GM19463 (cell line): ENCODE measurements around the gene BICD2.

Experiments used
- ATAC-seq: cut with Tn5 transposase; IDR thresholded peaks from one replicate; pipeline ENCODE4 v1.9.1; 2021; ENCODE audit warnings: mild to moderate bottlenecking, moderate library complexity; ENCODE audit not compliant: unreplicated experiment

Gene BICD2

DNA sequence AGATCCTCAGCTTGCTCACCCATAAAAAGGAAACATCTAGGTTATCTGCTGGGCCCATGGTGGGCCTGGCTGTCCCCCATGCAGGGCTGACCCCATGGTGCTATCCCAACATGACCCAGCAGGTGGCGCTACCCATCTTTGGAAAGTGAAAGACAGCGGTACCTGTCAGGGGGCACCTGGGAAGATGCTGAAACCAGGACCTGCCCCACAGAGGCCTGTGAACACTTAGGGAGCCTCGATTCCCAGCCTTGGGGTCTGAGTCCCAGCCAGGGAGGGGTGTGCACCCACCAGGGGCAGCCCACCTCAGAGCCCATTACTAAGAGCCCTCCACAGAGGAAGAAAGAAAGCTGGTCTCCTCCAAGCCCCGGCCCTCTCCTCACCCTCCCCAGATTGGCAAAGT, 48.1 kb downstream of the BICD2 start:
- peak; percentile 38 for ATAC-seq

DNA sequence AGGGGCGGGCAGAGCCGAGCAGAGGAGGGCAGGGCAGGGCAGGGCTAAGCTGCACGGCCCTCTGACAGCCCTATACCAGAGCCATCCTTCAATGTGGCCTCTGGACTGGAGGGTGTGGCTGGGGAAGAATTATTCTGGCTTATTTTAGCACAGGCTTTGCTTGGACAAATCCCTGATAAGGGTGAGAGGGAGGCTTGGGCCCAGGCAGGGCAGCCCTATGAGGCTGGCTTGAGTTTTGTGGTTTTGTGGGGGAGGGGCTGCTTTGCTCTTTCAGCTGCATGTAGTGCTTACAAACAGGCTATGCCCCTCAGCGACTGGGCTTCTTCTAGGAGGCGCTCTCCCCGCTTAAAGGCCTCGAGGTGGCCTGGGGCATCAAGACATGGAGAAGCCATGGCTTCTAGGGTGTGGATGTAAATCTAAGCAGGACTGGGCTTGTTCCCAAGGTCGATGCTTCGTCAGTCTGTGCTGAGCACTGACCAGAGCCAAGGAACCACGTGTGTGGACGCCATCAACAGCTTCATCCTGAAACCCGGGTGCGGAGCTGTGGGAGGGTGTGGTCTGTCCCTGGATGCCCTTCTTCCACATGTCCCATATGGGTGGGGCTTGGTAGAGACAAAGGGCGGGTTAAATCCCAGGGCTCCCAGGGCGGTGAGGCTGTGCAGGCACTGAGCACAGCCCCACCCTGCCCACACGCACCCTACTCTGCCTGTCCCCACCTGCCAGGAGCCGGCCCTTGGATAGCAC, 49.0 kb downstream of the BICD2 start:
- no peak for ATAC-seq

DNA sequence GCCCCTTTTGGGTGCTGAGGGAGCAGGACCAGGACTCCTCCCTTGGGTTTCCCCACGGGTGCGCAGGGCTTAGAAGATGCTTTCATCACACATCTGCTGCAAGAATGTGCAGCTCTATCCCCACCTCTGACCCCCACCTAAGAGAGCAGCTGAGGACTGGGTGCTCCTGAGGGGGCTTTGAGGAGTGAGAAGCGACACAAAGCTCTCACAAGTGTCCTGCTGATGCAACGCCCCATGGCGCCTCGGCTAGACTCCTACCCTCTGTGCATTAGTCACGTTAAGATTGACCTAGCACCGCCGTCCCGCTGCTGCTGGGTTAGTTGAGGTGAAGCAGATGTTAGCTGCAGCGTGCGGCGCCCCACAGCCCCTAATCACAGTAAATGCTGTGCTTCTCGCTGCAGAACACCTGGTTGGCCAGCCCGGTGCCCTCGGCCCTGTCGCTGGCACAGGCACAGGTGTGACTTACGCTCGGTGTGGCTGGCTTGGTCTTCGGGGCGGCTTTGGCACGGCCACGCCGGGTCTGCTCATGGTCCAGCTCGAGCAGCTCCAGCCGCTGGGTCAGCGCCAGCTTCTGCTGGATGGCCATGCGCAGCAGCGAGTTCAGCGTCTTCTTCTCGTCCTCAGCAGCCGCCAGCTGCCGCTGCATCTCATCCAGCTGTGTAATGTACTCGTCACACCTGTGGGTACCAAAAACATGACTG, 49.7 kb downstream of the BICD2 start:
- no peak for ATAC-seq

DNA sequence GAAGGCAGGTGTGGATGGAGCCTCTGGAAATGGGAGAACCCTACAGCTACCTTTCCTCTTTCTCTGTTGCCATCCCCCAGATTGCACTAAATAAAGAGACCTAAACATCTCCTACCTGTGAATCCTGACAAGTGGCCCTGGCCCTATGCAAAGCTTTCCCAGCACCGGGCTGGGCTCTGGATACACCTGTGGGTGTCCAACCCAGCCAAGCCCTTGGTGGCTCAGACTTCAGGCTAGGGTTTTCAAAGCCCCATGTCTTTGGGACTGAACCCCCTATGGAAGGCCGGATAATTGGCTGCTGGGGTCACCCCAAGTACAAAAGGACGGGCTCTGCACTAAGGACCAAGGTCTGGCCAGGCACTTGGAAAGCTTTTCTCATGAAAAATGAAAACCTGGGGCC, 50.6 kb downstream of the BICD2 start:
- no peak for ATAC-seq

DNA sequence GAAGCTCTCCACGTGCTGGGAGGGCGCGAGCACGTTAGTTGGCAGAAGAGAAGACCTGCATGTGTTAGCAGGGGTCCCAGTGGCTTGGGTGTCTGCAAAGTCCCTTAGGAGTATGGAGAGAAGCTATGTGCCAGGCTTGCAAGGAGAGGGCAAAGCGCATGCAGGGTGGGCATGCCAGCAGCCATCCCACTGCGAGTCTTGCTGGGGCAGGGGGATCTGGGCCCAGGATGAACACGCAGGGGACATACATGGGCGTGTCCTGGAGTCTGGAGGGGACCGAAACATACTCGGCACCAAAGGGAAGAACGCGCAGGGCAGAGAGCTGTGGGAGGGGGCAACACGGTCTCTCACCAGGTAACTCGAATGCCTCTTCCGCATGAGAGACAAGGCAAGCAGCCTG, 51.1 kb downstream of the BICD2 start:
- ATAC-seq = no peak

DNA sequence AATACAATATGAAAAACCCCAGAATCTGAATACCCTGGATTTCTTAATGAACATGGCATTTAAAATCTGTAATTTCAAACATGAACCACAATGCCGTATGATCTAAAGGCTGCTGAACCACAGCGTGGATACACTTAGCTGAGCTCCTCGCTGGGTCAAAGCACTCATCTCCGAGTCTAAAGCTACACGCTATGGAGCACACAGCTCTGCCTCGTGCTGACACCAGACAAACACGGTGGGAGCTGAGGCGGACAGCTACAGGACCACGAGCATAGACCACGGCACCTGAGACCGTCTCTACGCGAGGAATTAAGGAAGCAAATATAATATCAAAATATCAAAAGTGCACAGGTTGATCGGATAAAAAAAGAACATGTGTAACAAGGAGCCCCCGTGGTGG, 51.9 kb downstream of the BICD2 start:
- no peak for ATAC-seq

DNA sequence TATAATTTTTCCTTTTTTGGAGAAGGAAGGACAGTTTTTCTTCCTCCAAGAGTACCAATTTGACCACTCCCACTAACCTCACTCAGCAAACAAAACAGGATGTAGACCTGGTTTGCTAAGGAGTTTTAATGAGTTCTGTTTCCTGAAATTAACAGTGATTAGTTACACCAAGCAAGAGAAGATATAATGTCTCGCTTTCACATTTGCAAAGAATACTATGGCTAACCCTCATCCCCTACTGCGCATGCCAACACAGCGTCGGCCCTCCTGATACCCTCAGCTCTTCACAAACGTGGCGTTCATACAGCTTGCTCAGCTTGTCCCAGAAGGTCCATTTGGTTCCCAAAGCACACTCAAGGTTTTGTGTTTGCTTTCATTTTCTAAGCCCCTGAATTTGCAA, 52.8 kb downstream of the BICD2 start:
- no peak for ATAC-seq

DNA sequence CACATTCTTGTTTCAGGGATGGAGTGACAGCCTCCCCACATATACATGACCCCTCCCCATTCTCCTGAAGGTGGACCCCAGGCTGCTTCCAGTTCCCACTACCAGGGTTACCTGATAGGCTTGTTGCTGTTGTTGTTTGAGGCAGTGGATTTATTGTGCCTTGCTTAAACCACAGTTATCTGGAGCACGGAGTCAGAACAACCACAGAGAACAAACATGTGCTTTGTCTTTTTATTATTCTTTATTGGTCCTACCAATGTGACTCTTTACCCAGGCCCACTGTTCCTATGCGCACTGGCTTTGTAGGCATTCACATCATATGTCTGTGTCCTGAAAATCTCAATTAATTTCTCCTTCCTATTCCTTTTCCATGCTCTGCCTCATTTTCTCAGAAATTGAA, 53.5 kb downstream of the BICD2 start:
- ATAC-seq = no peak

DNA sequence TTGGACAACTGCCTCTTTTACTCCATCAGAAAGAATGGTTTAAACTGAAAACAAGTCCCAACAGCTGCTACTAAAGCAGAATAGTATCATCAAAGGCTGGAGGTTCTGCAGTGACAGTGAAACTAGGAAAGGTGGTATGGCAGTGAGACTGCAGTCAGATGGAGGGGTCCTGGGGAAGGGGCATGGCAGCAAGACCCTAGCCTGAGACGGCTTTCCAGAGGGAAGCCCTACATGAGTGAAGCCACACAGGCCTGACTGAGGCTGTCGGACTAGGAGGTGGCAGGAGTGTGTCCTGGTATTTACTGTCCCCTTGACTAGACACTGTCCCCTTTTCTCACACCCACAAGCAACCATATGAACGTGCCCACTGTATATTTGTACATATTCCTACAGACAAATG, 54.3 kb downstream of the BICD2 start:
- no peak for ATAC-seq

DNA sequence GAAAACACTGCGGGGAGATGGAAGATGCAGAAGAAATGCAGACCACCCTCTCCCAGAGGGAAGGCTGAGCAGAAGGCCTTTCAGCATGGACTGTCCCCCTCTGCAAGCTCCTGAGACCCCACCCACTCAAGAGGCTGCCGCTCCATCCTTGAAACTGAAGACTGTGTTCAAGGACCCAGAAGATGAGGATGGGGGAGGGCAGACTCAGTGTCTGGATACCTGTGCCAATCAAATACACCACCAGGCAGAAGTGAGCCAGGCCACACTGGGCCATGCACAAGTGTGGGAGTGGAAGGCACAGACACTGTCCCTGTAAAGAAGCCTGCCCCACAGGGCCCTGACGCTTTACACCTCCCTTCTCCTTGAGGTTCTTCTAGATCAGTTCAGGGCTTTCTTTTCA, 54.7 kb downstream of the BICD2 start:
- no peak for ATAC-seq

DNA sequence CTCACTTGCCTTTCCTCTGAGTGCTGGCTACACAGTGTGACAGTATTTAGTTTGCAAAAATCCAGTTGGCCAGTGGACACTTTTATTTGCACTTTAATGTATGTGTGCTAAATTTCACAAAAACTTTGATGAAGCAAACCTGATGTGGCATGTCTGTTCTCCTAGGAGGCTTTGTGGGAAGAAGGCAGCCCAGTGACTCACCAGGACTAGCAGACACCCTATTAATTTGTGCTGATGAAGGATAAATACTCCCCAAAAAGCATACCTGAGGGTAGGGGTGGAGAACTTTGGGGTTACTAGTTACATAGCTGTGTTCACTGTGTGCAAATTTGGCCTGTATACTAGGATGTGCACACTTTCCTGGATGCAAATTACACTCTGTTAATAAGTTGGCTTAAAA, 55.4 kb downstream of the BICD2 start:
- ATAC-seq = no peak

DNA sequence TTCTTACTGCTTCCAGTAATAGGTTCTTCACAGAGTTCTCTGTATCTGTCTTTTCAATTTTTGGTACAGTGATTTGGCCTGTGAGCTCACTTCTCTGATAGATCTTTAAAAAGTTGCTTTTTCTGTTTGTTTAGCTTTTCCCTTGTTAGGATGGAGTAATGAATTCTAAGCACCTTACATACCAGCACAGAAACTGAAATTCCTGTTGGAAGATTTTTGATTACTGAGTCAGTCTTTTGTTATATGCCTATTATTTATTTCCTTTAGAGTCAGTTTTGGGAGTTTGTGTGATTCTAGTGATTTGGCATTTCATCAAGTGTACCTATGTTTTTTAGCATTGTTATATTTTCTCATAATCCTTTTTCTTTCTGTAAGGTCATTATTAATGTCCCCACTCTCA, 57.1 kb downstream of the BICD2 start:
- ATAC-seq = no peak

DNA sequence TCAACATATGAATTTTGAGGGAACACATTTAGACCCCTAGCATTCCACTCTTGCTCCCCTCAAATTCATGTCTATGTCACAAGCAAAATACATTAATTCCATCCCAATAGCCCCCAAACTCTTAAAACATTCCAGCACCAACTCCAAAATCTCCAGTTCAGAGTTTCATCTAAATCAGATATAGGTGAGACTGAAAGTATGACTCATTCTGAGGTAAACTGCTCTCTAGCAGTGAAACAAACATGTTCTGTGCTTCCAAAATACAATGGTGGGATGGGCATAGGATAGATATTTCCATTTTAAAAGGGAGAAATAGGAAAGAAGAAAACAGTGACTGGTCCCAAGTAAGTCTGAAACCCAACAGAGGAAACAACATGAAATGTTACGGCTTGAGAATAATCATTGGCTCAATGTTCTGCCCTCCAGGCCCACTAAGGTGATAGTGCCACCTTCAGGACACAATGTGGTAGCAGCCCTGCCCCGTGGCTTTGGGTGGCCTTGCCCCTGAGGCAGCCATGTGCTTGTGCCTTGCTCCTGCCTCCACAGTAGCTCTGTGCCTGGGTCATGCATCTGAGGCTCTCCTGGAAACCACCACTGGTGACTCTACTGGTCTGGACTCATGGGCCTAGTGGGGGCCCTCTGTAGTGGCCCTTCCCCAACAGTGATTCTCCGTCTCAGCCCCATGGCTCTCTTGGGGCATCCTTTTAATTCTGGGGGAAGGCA, 58.3 kb downstream of the BICD2 start:
- no peak for ATAC-seq

DNA sequence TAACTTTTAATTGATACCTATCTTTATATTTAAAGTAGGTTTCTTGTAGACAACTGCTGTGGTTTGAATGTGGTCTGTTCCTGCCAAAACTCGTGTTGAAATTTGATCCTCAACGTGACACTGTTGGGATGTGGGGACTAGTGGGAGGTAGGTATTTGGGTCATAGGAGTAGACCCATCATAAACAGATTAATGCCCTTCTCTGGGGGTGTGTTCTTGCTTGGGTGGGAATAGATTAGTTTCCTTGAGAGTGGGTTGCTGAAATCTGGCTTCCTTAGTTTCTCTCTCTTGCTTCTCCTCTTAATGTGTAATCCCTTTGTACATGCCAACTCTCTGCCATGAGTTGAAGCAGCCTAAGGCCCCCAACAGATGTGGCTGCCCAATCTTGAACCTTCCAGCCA, 60.1 kb downstream of the BICD2 start:
- no peak for ATAC-seq

DNA sequence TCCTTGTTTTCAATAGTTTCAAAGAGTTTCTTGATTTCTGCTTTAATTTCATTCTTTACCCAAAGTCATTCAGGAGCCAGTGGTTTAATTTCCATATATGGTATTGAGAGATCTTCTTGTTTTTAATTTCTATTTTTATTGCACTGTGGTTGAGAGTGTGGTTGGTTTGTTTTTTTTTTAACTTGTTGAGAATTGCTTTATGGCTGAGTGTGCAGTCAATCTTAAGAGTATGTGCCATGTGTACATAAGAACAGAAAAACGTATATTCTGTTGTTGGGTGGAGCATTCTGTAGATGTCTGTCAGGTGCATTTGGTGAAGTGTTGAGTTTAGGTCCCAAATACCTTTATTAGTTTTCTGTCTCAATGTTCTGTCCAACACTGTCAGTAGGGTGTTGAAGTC, 68.0 kb downstream of the BICD2 start:
- ATAC-seq = no peak

DNA sequence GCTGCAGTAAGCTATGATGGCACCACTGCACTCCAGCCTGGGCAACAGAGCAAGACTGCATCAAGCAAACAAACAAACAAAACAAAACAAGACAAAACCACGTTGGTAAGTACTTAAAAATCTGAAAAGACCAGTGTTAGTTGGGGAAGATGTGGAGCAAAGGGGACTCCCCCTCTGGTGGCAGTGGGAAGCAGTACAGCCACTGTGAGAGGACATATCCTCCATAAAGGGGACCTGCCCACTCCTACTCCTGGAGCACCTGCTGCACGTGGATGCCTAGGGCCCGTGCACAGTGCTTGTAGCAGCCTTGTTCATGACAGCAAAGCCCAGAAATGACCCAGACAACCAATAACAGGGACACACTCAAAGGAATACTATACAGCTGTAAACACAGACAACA, 77.7 kb downstream of the BICD2 start:
- no peak for ATAC-seq

DNA sequence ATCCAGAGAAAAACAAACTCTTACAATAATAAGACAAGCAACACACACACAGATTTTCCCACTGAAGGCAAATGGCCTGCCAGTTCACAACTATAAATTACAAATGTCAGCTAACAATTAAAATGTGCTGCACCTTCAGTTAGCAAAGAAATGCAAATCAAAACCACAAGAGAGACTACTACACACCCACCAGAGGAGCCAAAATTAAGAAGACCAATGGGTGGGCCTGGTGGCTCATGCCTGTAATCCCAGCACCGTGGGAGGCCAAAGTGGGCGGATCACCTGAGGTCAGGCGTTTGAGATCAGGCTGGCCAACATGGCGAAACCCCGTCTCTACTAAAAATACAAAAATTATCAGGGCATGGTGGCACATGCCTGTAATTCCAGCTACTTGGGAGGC, 79.6 kb downstream of the BICD2 start:
- ATAC-seq = no peak

DNA sequence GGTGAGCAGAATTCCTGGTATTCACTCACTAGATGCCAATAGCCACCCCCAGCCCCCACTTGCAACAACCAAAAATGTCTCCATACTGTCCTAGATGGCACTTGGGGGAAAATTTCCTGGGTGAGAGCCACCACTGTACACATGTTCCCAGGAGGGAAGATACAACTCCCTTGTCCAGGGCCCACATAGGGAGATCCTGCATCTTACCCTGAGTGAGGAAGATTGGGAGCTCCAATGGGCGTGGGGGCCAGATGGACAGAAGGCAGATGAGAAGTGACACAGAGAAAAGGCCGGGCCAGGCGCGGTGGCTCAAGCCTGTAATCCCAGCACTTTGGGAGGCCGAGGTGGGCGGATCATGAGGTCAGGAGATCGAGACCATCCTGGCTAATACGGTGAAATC, 82.4 kb downstream of the BICD2 start:
- no peak for ATAC-seq

DNA sequence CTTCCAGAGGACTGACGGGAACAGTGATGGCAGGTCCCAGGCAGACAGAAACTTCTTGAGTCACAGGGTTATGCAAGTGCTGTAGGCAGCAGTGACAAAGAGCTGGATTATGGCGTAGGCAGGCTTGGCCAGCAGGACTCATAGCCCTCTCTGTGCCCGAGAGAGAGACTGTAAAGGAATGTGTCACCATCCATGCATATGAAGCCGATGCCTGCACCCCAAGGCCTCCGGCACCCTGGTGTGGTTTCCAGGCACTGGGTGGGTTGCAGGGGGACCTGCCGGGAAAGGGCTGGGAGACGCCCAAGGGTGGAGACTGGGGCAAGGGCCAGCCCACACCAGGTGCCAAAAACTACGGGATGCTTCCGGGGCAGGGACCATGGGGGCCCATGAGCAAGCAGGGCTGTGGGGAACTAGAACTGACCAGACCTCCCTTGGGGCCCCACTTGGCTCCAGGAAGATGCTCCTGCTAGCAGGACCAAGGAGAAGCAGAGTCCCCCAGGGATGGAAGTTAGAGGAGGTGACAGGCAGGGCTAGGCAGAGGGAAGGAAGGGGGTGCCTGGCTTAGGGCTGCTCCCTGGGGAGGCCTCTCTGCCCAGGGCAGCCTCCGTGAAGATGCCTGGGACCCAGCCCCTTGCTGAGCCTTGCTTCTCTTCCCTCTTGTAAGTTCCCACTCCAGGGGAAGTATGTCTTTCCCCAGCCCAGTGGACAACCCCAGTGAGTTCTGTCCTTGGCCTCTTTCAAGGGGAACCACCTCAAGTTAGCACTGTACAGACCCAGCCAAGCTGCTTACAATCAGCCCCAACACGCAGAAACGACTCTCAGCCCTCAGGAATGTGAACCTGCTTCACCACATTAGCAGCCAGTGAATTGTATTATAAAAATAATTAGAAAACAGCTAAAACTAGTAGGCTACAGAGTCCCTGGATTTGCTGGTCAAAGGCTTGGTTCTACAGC, 84.2 kb downstream of the BICD2 start:
- ATAC-seq = no peak

DNA sequence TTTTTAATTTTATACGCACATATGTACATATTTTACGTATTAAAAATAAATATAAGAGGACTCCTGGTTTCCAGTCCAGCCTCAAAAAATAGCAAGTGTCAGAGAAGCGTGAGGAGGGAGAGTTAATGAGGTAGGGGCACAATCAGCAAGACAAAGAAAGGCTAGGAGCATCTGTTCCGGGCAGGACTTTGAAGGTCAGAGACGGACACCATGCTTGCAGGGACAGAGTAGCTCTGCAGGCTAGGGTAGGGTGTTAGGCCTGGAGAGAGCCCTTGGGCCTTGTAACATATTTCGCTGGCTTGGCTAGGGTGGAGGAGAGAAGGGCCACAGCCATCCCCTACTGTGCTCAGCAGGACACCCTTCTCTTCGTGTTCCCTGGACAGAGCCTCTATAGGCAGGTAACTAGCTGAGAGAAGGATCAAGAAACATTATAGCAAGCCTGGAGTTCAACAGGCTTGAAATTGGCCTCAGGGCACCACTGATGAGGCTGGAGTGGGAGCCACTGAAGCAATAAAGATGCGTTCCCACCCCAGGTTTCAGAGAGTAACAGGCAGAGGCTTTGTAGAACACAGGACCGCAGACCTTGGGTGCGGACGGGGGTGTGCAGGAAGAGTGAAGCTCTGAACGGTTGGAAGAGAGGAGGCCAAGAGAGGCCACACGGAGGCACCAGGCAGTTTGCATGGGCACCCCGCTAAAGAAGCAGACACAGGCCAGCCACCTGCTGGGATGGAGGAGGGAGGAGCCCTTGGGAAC, 85.0 kb downstream of the BICD2 start:
- no peak for ATAC-seq
